GM19438 (cell line): ENCODE data around the gene RNASE8.

Experiments used
- ATAC-seq: cut with Tn5 transposase; IDR thresholded peaks from one replicate; pipeline ENCODE4 v1.9.1; 2021; ENCODE audit warnings: low read depth; ENCODE audit not compliant: unreplicated experiment

The RNASE8 gene

DNA sequence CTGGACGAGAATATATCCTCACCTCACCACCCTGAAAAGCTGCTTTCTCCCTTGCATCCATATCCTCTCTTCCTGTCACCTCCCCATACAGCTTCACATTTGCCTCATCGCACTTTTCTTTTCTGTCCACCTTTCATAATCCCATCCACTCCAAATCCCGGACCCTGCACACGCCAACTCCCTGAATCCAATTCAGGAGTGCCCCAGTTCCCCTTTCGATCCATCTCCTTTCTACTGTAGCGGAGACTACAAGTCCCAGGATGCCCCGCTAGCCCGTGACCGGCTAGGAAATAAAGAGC lies 45.7 kb downstream of the RNASE8 start:
- no peak for ATAC-seq

DNA sequence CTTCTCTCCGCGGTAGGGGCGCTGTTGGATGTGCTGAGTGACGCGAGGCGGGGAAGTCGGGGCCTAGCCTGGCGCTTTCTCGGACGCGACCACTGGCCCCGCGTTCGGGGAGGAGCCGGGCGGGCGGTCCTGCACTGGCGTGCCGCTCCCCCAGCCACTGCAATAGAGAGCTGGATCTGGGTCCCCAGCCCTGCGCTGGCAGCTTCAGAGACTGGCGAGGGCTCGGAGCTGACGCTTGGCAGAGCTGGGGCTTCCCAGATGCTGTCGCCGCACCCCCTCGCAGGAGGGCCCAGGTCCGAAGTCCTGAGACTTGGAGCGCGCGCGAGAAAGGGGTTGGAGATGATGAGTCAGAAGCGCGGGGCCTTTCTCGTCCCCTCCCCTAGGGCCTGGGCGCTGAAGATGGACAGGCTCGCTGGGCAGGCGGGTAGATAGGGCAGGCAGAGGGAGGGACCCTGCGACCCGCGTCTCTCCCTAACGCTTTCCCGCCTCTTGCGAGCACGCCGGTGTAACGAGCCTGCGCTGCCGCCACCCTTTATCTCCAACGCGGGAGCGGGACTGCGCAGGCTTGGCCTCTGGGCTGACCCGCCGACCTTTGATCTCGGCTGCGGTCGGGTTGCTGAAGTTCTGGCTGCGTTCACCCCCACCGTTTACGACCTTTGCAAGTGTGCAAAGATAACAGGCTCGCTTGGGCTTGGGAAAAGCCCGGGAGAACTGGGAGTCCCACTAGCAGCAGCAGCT lies 46.3 kb downstream of the RNASE8 start:
- peak; percentile 93 for ATAC-seq

DNA sequence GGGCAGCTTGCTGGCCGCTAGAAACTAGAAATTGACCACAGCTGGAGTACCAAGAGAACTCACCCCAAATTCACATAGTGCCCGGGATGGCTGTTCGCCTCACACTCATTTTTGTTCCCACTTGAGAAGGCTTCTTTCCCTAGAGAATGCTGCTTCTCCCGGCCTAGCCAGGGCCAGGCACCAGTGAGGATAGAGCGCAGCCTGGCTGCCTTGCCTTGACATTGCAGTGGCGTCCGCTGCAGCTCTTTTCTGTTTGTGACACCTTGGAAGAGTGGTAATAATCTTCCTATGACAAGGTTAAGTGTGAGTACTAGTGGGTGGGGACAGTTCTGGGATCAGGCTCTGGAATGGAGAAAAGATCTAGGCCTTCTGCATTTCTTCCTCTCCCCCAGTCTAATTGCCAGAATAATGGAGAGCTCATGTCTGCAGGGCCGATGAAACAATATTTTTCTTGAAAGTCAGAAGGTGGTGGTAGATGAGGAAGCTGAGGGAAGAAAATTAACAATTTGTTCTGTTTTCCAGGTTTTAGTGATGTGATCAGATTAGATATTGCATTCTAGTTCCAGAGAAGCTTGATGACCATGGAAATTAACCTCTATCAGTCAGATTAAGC lies 46.9 kb downstream of the RNASE8 start:
- ATAC-seq: peak; percentile 38

DNA sequence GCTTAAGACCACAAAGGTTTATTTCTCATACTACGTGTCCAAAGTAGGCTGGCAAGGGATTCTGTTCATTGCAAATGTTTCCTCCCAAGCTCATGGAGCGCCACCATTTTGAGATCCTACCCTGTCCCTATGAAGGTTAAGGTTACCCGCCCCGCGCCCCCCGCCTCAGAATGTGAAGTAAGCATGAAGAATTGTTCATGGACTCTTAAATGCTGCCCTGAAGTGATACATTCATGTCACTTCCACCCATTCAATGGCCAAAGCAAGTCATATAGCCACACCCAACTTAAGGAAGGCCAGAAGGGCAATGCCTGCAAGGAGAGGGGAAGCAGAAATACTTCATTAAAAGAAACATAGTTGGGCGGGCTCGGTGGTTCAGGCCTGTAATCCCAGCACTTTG lies 47.5 kb downstream of the RNASE8 start:
- ATAC-seq: no peak

DNA sequence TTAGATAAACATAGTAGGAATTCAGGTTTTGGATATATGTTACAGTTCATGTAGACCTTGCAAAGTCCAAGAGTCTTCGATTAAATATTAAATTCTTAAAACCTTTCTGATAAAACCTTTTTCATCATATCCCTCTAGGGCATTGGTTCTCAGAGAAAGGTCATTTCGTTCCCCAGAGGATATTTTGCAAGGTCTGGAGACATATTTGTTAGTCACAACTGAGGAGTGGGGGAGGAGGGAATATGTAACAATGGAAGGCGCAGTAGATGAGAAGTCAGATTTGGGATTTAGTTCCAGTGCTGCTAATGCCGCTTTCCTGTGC lies 48.5 kb downstream of the RNASE8 start:
- ATAC-seq: no peak

DNA sequence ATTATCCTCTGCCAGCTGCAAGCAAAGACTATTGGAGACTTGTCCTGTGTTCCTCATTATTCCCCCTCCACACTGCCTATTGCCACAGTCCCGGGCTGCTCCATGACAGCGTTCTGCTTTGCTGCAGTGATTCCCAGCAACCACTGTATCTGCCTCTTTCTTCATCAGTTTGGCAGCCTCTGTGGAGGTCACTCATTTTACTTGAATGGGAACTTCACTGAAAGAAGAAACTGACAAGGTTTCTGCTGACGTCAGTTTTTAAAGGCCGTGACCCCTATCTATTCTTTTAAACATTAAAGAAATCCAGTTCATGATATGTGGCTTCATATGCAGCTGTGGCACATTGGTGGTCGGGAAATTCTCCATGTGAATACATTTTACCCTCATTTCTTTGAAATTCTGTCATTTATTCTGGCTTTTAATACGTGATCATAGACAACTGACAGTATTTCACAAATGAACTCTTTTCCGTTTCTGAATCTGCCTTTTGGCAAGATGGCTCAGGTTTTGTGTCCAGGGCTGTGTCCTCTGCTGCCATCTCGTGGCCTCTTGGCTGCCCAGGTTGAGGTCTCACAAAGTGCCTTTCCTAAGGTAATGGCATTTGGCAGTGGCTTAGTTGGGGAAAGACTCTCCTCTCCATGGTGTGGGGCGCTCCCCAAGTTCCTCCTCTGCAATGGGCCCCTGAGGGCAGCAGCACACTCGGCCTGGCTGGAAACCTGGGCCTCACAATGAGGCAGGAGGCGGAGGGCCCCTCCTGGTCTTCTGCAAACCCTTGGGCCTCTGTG lies 49.1 kb downstream of the RNASE8 start:
- no peak for ATAC-seq

DNA sequence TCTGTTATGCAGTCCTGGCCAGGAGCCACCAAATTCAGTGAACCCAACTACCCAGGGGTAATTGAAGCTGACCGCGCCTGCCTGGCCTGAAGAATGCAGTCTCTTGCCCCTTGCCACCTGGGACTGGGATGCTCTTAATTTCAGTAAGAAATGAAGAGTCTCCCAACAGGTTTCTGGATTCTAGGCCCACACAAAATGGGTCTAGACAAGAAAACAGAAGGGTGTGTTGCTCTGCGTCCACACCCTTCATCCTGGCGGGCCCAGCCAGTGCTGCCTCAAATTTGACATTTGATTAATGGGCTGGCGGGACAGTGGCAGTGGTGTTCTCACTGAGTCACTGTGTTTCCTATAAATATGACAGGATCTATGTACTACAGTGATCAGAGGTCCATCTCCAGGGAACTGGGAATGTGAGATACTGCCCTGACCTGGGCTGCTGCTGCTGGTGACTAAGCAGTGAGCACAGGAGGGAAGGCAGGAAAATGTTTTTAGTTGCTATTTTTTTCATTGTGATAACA lies 49.7 kb downstream of the RNASE8 start:
- ATAC-seq: no peak
